ENCODE measurements around the gene AFF2.

GRCh38 chrX:148874636-148875246, 374.3 kb downstream of the AFF2 start:
- TF ChIP-seq, protein P1, sequence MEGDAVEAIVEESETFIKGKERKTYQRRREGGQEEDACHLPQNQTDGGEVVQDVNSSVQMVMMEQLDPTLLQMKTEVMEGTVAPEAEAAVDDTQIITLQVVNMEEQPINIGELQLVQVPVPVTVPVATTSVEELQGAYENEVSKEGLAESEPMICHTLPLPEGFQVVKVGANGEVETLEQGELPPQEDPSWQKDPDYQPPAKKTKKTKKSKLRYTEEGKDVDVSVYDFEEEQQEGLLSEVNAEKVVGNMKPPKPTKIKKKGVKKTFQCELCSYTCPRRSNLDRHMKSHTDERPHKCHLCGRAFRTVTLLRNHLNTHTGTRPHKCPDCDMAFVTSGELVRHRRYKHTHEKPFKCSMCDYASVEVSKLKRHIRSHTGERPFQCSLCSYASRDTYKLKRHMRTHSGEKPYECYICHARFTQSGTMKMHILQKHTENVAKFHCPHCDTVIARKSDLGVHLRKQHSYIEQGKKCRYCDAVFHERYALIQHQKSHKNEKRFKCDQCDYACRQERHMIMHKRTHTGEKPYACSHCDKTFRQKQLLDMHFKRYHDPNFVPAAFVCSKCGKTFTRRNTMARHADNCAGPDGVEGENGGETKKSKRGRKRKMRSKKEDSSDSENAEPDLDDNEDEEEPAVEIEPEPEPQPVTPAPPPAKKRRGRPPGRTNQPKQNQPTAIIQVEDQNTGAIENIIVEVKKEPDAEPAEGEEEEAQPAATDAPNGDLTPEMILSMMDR (IDR thresholded peaks at IDR 0.05; ENCODE audit: low read length), result no peak
- TF ChIP-seq EZH2 (optimal IDR thresholded peaks at IDR 0.05; ENCODE audit: low read depth, low read length), result no peak
